ENCODE results near the gene HCN3. TPM values are rescaled to one million over a fixed set of nuclear protein-coding genes. Genes with fewer than 3 reads are reported as not detected.

Gene HCN3
- total and polyA plus RNA-seq, 2 donors from 2014 or later = 3.3 to 4.5 TPM

DNA sequence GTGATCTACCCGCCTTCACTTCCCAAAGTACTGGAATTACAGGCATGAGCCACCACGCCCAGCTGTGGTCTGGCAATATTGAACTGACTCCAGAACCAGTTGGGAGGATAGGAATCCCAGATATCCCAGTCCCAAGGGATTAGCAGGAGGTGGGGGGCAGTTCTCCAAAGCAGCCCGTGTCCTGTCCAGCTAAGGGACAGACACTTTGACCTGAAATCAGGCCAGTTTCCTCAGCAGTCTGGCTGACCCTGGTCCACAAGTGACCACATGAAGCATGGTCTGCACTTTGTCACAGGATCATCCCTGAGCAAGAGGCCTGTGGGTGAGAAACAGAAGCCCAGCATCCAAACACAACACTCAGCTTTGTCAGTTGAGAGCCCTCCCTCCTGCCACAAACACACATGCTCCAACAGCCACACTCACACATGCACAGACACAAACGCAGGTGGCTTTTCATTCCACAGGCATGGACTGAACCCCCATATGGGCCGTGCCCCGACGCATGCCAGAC is 28.7 kb downstream of the HCN3 start:
- TF ChIP-seq, protein P1, sequence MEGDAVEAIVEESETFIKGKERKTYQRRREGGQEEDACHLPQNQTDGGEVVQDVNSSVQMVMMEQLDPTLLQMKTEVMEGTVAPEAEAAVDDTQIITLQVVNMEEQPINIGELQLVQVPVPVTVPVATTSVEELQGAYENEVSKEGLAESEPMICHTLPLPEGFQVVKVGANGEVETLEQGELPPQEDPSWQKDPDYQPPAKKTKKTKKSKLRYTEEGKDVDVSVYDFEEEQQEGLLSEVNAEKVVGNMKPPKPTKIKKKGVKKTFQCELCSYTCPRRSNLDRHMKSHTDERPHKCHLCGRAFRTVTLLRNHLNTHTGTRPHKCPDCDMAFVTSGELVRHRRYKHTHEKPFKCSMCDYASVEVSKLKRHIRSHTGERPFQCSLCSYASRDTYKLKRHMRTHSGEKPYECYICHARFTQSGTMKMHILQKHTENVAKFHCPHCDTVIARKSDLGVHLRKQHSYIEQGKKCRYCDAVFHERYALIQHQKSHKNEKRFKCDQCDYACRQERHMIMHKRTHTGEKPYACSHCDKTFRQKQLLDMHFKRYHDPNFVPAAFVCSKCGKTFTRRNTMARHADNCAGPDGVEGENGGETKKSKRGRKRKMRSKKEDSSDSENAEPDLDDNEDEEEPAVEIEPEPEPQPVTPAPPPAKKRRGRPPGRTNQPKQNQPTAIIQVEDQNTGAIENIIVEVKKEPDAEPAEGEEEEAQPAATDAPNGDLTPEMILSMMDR (IDR thresholded peaks at IDR 0.05; ENCODE audit: borderline replicate concordance, extremely low read depth, insufficient read depth) = no peak
- H3K9me3 ChIP-seq (ENCODE audit: control insufficient read depth in 2 of 3, insufficient read depth in 1 of 3, low read length in 3 of 3) = no peaks in the 10 kb centered on the region
- intact Hi-C loops (cut with DNase I) = no loop called here
- no peak for FAIRE-seq
- H3K27ac ChIP-seq (ENCODE audit: low read depth in 2 of 2, low read length in 2 of 2) = no peak overlapping the region
- no peak for DNase-seq
- H3K27me3 ChIP-seq (ENCODE audit: control insufficient read depth, insufficient read depth, low read length) = no peaks in the 10 kb centered on the region
- H3K4me3 ChIP-seq (ENCODE audit: low read length in 3 of 3) = no peak overlapping the region
- peaks cover 0 to 7% (median 0%) of the 10 kb centered on the region in 3 donors for H3K4me1 ChIP-seq (ENCODE audit: control insufficient read depth in 2 of 3, insufficient read depth in 2 of 3, low read depth in 1 of 3, low read length in 3 of 3)
- no peak overlapping the region for H3K9ac ChIP-seq (ENCODE audit: low read length in 3 of 3)
- no peaks in the 10 kb centered on the region for H3K36me3 ChIP-seq (ENCODE audit: control insufficient read depth in 2 of 3, insufficient read depth in 3 of 3, low read length in 3 of 3)

DNA sequence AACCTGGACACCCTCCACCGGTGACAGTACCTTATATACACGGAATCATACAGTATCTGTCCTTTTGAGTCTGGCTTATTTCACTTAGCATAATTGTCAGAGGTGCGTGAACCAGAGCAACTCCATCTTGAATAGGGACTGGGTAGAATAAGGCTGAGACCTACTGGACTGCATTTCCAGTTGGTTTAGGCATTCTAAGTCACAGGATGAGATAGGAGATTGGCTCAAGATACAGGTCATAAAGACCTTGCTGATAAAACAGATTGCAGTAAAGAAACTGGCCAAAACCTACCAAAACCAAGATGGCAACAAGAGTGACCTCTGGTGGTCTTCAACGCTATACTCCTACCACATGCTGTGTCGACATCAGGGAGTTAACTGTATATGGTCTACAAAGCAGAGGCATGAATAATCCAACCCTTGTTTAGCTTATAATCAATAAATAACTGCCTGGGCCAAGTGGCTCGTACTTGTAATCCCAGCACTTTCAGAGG is 30.0 kb downstream of the HCN3 start:
- no peak for FAIRE-seq
- Histone ChIP-seq H3K9me3 (ENCODE audit: control insufficient read depth in 2 of 3, insufficient read depth in 1 of 3, low read length in 3 of 3) (no peaks in the 10 kb centered on the region), H3K4me3 (ENCODE audit: low read length in 3 of 3) (no peak overlapping the region), H3K9ac (ENCODE audit: low read length in 3 of 3) (no peak overlapping the region), H3K27ac (ENCODE audit: low read depth in 2 of 2, low read length in 2 of 2) (no peak overlapping the region), H3K4me1 (ENCODE audit: control insufficient read depth in 2 of 3, insufficient read depth in 2 of 3, low read depth in 1 of 3, low read length in 3 of 3) (peaks cover 0 to 7% (median 0%) of the 10 kb centered on the region in 3 donors), H3K27me3 (ENCODE audit: control insufficient read depth, insufficient read depth, low read length) (no peaks in the 10 kb centered on the region), H3K36me3 (ENCODE audit: control insufficient read depth in 2 of 3, insufficient read depth in 3 of 3, low read length in 3 of 3) (peaks cover 0 to 2% (median under 1%) of the 10 kb centered on the region in 3 donors)
- TF ChIP-seq, protein P1 (IDR thresholded peaks at IDR 0.05; ENCODE audit: borderline replicate concordance, extremely low read depth, insufficient read depth) = peak; percentile 42
- DNase-seq = peak in 2 of 5 donors; percentile 69 to 70
- intact Hi-C loops (cut with DNase I) = no loop called here

DNA sequence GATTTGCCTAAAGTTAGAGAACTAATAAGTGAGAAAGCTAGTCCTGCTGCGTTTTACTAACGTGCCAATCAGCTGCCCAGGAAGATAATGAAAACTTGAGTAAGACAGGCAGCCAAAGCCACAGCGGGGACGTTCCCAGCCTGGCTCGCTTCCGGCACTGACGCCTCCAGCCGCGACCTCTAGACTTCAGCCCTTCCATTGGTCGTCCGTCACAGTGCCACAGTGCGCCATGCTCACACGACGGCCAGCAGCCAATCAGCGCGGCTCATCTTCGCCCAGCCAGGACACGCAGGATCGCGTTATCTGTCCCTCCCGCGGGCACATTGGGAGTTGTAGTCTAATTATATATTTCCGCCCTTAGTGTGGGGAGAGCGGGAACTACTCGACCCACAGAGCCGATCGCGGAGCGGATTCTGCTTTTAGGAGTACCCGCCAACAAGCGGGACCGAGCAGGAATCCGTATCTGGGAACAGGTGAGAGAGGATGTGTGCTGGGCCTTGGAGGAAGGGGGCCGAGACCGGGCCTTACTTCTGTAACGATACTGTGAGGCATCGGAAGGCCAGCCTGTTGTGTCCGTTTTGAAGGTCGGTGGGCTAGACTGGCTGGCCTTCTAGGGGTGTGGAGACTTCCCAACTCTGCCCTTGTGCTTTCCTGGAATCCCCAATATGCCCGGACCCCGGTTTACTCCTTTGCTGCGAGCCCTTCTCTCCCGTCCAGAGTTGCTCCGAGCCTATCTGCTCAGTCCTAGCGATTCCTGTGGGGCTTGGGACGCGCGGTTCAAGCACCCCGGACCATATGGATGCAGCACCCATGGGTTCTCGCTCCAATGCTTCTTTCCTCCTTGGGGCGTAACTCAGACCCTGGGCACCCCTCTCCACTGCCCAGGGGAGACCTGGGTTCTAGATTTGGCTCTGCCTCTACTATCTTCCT is 31.5 kb downstream of the HCN3 start, which contains the start of gene FDPS:
Gene FDPS (plus strand): TSS at position 374 of the 930 bp plus-strand sequence. CDS start 924 bp downstream, outside the sequence.
- TF ChIP-seq, protein P1 (IDR thresholded peaks at IDR 0.05; ENCODE audit: borderline replicate concordance, extremely low read depth, insufficient read depth) = no peak
- peak within 1 kb of the TSS; percentile 83 to 96 (median 89) for H3K4me3 ChIP-seq (ENCODE audit: low read length in 3 of 3)
- peak within 1 kb of the TSS; percentile 94 to 96 for H3K27ac ChIP-seq (ENCODE audit: low read depth in 2 of 2, low read length in 2 of 2)
- FAIRE-seq = peak; percentile 97
- DNase-seq = peak; percentile 98 to 100 (median 100)
- H3K4me1 ChIP-seq (ENCODE audit: control insufficient read depth in 2 of 3, insufficient read depth in 2 of 3, low read depth in 1 of 3, low read length in 3 of 3) = peaks cover 0 to 7% (median 0%) of the 10 kb centered on the region in 3 donors
- H3K9me3 ChIP-seq (ENCODE audit: control insufficient read depth in 2 of 3, insufficient read depth in 1 of 3, low read length in 3 of 3) = no peaks in the 10 kb centered on the region
- intact Hi-C loops (cut with DNase I) = no loop called here
- H3K36me3 ChIP-seq (ENCODE audit: control insufficient read depth in 2 of 3, insufficient read depth in 3 of 3, low read length in 3 of 3) = peaks cover 2 to 8% (median 4%) of the 10 kb centered on the region in 3 donors
- no peaks in the 10 kb centered on the region for H3K27me3 ChIP-seq (ENCODE audit: control insufficient read depth, insufficient read depth, low read length)
- peak within 1 kb of the TSS; percentile 87 to 96 (median 92) for H3K9ac ChIP-seq (ENCODE audit: low read length in 3 of 3)
